ENCODE results near the gene MAG. TPM values are rescaled to one million over a fixed set of nuclear protein-coding genes. Genes with fewer than 3 reads are reported as not detected.

MAG gene
- total RNA-seq, 1 experiment from 2014 or later, result not detected

DNA sequence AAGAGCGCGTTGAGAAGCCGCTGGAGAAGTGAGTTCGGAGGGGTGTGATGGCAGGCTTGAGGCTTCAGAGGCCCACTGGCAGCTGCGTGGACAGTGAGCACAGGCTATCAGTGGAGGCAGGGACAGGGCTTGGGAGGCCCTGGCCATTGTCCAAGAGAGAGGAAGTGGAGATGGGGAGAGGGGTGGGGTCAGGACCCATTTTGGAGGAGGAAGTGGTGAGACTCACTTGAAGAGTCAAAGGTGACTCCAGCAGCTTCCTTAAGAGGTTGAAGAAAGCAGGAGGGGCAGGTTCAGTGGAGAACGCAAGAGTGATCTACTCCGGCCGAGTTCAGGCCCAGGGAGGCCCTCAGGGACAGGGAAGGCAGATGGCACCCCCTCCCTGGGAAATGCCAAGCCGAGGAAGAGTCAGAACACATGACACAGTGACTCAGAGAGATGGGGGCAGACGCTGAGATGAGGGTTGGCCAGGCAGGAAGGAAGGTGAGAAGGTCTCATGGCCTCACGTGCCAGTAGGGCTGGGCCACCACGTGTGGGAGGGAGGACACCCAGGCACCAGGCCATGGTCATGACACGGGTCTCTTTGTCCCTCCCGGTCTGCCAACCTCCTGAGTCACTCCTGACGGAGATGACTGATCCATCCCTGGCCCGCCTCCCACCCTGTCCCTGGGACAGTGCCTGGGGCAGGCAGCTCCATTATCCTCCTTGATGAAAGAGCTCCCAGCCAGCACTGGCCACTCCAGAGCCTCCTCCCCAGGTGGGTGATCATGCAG, 26.9 kb downstream of the MAG start:
- no peaks in the 10 kb centered on the region for H3K9me3 ChIP-seq (ENCODE audit: control insufficient read depth, low read depth, low read length)
- H3K4me2 ChIP-seq (ENCODE audit: insufficient read depth, insufficient read length, low read length), result no peak overlapping the region
- no peak overlapping the region for H4K8ac ChIP-seq (replicated peaks; ENCODE audit: insufficient read length, low read depth, low read length)
- H3K9me3 Mint-ChIP-seq, result peaks cover 4 to 11% of the 10 kb centered on the region in 2 experiments; a peak in 3 of 5 replicates
- no peak overlapping the region for H3K23ac ChIP-seq (ENCODE audit: insufficient read length, low read depth, low read length)
- no peaks in the 10 kb centered on the region for H3K4me1 ChIP-seq (ENCODE audit: insufficient read depth, low read length)
- H3K18ac ChIP-seq (ENCODE audit: insufficient read length, low read depth, low read length), result no peak overlapping the region
- TF ChIP-seq, protein P1, sequence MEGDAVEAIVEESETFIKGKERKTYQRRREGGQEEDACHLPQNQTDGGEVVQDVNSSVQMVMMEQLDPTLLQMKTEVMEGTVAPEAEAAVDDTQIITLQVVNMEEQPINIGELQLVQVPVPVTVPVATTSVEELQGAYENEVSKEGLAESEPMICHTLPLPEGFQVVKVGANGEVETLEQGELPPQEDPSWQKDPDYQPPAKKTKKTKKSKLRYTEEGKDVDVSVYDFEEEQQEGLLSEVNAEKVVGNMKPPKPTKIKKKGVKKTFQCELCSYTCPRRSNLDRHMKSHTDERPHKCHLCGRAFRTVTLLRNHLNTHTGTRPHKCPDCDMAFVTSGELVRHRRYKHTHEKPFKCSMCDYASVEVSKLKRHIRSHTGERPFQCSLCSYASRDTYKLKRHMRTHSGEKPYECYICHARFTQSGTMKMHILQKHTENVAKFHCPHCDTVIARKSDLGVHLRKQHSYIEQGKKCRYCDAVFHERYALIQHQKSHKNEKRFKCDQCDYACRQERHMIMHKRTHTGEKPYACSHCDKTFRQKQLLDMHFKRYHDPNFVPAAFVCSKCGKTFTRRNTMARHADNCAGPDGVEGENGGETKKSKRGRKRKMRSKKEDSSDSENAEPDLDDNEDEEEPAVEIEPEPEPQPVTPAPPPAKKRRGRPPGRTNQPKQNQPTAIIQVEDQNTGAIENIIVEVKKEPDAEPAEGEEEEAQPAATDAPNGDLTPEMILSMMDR (conservative IDR thresholded peaks at IDR 0.05), result no peak
- no peaks in the 10 kb centered on the region for H3K79me1 ChIP-seq (ENCODE audit: insufficient read depth, low read depth, low read length, poor library complexity, severe bottlenecking)
- no peak overlapping the region for H2BK120ac ChIP-seq (ENCODE audit: low read depth, low read length, poor library complexity, severe bottlenecking)
- H2BK12ac ChIP-seq (ENCODE audit: insufficient read length, low read depth, low read length), result no peak overlapping the region
- H3K27ac Mint-ChIP-seq, result peak overlapping the region in 2 of 3 experiments; percentile 21 to 96; a peak in 2 of 7 replicates
- DNase-seq, result peak; percentile 25
- H2BK15ac ChIP-seq (ENCODE audit: low read depth, low read length), result no peak overlapping the region
- H2AFZ ChIP-seq (ENCODE audit: low read length), result no peak overlapping the region
- peaks cover 2 to 4% (median 4%) of the 10 kb centered on the region in 3 experiments; a peak in 1 of 7 replicates for H3K36me3 Mint-ChIP-seq (ENCODE audit: insufficient read depth in 1 of 3, low read depth in 3 of 3)
- no peak overlapping the region for H3K9ac ChIP-seq (ENCODE audit: extremely low read depth, insufficient read length, low read length)
- H3K27me3 ChIP-seq (ENCODE audit: insufficient read depth, low read length), result no peaks in the 10 kb centered on the region
- no peak overlapping the region; the same call in 1 of the 2 replicates for H3K14ac ChIP-seq (ENCODE audit: insufficient read depth, low read length)
- H3K27ac ChIP-seq (ENCODE audit: insufficient read length, low read depth, low read length), result no peak overlapping the region
- no peak overlapping the region for H4K5ac ChIP-seq (ENCODE audit: insufficient read length, low read depth, low read length)
- H3K4me3 Mint-ChIP-seq, result 0 out of 5 replicates have a peak overlapping the region, but pooled peaks of 1 of the 2 experiments have one; percentile 15
- no peaks in the 10 kb centered on the region for H4K20me1 ChIP-seq (ENCODE audit: control insufficient read depth, insufficient read depth, insufficient read length)
- no peaks in the 10 kb centered on the region for H3K79me2 ChIP-seq (ENCODE audit: insufficient read depth, low read length)
- no peak overlapping the region for H2AK5ac ChIP-seq (ENCODE audit: insufficient read length, low read length)
- no peak overlapping the region for H3K56ac ChIP-seq (ENCODE audit: insufficient read length, low read depth, low read length)
- H2BK20ac ChIP-seq (ENCODE audit: low read depth, low read length, poor library complexity, severe bottlenecking), result no peak overlapping the region
- no peak overlapping the region for H3K4ac ChIP-seq (ENCODE audit: low read depth, low read length)
- no peak overlapping the region for H3T11ph ChIP-seq (ENCODE audit: low read length)
- no CpG with 5 or more reads among the region's 16 CpGs for WGBS (ENCODE audit: extremely low coverage, insufficient read length, low lambda C conversion rate)
- no peaks in the 10 kb centered on the region for H3K23me2 ChIP-seq (ENCODE audit: insufficient read length, low read depth, low read length, poor library complexity, severe bottlenecking)
- no peak overlapping the region for H4K91ac ChIP-seq (ENCODE audit: insufficient read length, low read depth, low read length)
- no peaks in the 10 kb centered on the region for H3K4me1 Mint-ChIP-seq
- peaks cover 3% of the 10 kb centered on the region for H3K27me3 Mint-ChIP-seq (ENCODE audit: low read depth)
- no peak overlapping the region for H2BK5ac ChIP-seq (ENCODE audit: insufficient read length, low read length)

Data from H9 (cell line).